ENCODE measurements around the gene RAB3A.
A peak's percentile ranks its signal among the peaks of the same experiment; 100 is the strongest.

RAB3A gene

DNA sequence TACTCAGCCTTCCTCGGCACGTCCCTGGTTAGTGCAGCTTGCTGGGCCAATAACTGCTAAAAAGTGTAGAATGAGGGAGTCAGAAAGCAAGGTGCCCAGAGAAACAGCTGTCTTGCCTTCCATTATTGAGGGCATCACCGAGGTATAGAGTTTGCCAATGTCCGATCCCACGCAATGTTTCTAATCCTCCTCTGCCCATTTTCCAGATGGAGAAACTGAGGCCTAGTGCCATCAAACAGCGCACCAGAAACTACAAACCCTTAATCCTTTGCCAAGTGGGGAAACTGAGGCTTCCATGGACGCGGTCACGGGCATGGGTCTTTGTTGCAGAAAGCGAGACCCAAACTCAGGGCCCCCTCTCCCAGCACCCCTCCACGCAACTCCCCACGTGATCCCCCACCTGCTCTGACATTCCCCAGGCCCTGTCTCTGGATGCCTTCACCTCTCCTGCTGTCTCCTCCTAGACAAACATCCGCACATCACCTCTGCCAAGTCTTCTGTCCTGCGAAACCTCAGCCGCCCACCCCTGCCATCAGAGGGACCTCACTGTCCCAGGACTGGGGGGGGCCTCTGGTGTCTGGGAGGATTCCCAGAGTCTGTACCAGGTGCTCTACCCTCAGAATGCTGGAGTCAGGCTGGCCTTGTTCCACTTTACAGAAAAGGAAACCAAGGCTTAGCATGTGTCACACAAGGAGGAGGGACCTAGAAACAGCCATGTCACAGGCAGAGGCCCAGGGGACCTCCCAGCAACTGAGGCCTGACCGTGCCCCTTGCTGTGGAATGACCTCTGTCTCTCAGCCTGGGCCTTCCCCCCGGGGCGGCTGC lies 23.3 kb upstream of the RAB3A start:
- Histone ChIP-seq H3K9ac (peak overlapping the region in 2 of 11 experiments; percentile 2 to 41; a peak in 1 of 22 replicates), H3K4me1 (peaks cover 47 to 78% (median 69%) of the 10 kb centered on the region in 10 experiments), H3K4me2 (peak overlapping the region; percentile 45 to 89 (median 85); a peak in 20 of 22 replicates)

DNA sequence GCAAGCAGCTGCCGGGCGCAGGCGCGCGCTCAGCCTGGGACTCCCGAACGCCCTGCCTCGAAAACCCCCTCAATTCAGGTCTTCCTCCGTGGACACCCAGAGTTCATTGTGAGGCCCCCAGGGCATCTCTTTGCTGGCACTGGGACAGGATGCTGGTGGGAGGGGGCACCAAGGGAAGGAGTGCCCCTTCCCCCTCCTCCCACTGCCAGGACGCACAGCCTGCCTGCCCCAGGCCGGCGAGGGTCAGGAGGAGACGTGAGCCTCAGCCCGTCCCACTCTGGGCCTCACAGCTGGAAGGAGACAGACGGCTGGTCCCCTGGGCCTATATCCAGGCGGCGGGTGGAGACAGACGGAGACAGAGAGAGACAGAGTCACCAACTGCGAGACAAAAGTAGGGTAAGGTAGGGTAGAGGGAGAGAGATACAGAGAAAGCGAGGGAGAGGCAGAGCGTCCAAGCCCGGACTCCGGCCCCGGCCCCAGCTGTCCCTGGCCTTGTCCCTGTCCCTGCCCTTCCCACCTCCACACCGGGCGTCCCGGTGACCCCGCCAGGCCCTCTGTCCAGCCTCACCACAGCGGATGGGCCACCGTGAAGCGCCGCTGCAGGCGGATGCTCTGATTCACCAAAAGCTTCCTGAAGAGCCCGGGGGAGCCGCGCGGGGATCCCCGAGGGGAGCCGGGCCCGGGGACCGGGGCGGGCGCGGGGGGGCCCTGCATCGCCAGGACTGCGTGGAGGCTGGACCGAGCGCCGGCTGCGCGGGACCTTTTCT lies 22.0 kb upstream of the RAB3A start, which contains the start of gene PDE4C:
Gene PDE4C (minus strand): TSS at position 737 of the 767 bp plus-strand sequence. CDS start 23 bp downstream, at position 714.
- Histone ChIP-seq H3K4me3 (peak within 1 kb of the TSS in 6 of 10 experiments; percentile 2 to 42 (median 25); a peak in 8 of 20 replicates), H3K36me3 (no peaks in the 10 kb centered on the region), H4K20me1 (peaks cover 0 to 17% (median 0%) of the 10 kb centered on the region in 11 experiments; a peak in 4 of 22 replicates), H3K27me3 (peaks cover 26 to 38% (median 36%) of the 10 kb centered on the region in 11 experiments), H3K9me3 (replicated peaks in 1 of 11) (peaks cover 0 to 12% (median 0%) of the 10 kb centered on the region in 11 experiments; a peak in 3 of 22 replicates), H3K4me1 (peaks cover 34 to 65% (median 56%) of the 10 kb centered on the region in 10 experiments), H3K27ac (peak within 1 kb of the TSS in 3 of 11 experiments; percentile 4 to 25 (median 7); a peak in 2 of 22 replicates), H3K4me2 (peak within 1 kb of the TSS; percentile 62 to 89 (median 85)), H3K9ac (peak within 1 kb of the TSS in 6 of 11 experiments; percentile 29 to 55 (median 48); a peak in 10 of 22 replicates)
- TF ChIP-seq Cebpa-rat (IDR thresholded peaks at IDR 0.05) = no peak

More for the DNA sequence above, 23.3 kb upstream of the RAB3A start:
- H3K27me3 ChIP-seq = peaks cover 26 to 38% (median 36%) of the 10 kb centered on the region in 11 experiments
- H3K9me3 ChIP-seq (replicated peaks in 1 of 11) = peaks cover 0 to 12% (median 0%) of the 10 kb centered on the region in 11 experiments; a peak in 3 of 22 replicates
- TF ChIP-seq Cebpa-rat (IDR thresholded peaks at IDR 0.05) = no peak
- peak overlapping the region in 2 of 11 experiments; percentile 4 to 18; a peak in 1 of 22 replicates for H3K27ac ChIP-seq
- H4K20me1 ChIP-seq = peaks cover 0 to 17% (median 0%) of the 10 kb centered on the region in 11 experiments; a peak in 4 of 22 replicates
- no peak overlapping the region for H3K4me3 ChIP-seq
- H3K36me3 ChIP-seq = no peaks in the 10 kb centered on the region

DNA sequence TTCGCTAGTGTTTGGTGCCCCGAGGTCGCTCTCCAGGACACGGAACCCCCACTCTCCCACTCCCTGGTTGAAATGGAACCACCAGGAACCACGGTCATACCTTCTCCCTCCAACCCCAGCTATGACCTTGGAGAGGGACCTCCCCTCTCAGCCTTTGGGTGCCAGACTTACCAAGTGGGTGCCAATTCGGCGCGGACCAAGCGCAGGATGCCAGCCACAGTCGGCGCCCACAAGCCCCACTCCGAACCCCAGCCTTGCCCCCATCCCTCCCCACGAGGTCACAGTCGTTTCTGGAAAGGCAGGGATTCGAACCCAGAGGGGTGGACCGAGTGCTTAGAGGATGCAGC lies 21.5 kb upstream of the RAB3A start:
- Histone ChIP-seq H3K9ac (peak overlapping the region in 4 of 11 experiments; percentile 39 to 55 (median 48); a peak in 5 of 22 replicates), H3K36me3 (no peaks in the 10 kb centered on the region), H3K9me3 (replicated peaks in 1 of 11) (peaks cover 0 to 12% (median 0%) of the 10 kb centered on the region in 11 experiments; a peak in 3 of 22 replicates), H3K4me1 (peaks cover 29 to 59% (median 51%) of the 10 kb centered on the region in 10 experiments), H3K4me2 (peak overlapping the region; percentile 62 to 89 (median 85)), H3K4me3 (peak overlapping the region in 3 of 10 experiments; percentile 41 to 42 (median 42); a peak in 4 of 20 replicates), H4K20me1 (peaks cover 0 to 17% (median 0%) of the 10 kb centered on the region in 11 experiments; a peak in 4 of 22 replicates), H3K27ac (0 out of 22 replicates have a peak overlapping the region, but pooled peaks of 1 of the 11 experiments have one; percentile 25), H3K27me3 (peaks cover 26 to 38% (median 36%) of the 10 kb centered on the region in 11 experiments)
- no peak for TF ChIP-seq Cebpa-rat (IDR thresholded peaks at IDR 0.05)

DNA sequence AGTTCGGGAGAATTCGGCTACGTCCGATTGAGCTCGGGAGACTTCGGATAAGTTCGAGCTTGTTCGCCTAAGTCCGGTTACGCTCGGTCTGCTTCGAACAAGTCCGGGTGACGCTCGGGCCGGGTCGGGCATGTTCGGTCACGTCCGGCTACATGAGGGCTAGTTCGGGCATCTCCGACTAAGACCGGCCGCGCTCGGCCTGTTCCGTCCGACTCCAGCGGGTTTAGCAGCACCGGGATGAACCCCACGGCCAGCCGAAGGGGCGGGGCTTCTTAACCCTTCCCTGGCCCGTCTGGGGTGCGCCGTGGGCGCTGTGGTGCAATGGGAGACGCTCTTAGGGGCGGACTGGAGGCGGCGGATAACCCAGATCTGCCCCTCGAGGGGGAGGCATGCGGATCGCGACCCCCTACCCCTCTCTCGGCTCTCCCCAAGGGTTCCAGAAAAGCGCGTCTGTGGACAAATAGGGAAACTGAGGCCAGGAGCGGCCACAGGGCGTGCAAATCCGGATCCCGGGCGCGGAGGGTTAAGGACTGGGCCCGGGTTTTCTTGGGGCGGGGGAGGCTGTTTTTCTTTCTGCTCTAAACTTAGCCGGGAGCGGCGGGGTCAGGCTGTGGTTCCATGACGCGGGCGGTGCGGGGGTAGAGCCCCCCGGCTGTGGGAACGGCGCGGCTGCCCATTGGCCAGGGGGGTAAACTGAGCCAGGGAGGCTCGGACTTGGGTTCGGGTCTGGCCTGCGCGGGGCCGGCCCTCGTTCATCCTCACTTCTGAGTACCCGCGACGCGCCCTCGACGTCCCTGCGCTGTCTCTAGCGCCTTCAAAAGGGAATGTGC lies 20.9 kb upstream of the RAB3A start:
- Histone ChIP-seq H3K27me3 (peaks cover 26 to 38% (median 36%) of the 10 kb centered on the region in 11 experiments), H3K9me3 (replicated peaks in 1 of 11) (peaks cover 0 to 12% (median 0%) of the 10 kb centered on the region in 11 experiments; a peak in 3 of 22 replicates), H3K4me3 (peak overlapping the region in 2 of 10 experiments; percentile 2 to 42; a peak in 4 of 20 replicates), H3K36me3 (no peaks in the 10 kb centered on the region), H3K4me2 (peak overlapping the region in 9 of 11 experiments; percentile 64 to 89 (median 85); a peak in 16 of 22 replicates), H4K20me1 (peaks cover 0 to 17% (median 0%) of the 10 kb centered on the region in 11 experiments; a peak in 4 of 22 replicates), H3K9ac (no peak overlapping the region; a peak in 4 of 22 replicates), H3K4me1 (peaks cover 26 to 53% (median 46%) of the 10 kb centered on the region in 10 experiments), H3K27ac (no peak overlapping the region; a peak in 1 of 22 replicates)
- no peak for TF ChIP-seq Cebpa-rat (IDR thresholded peaks at IDR 0.05)

DNA sequence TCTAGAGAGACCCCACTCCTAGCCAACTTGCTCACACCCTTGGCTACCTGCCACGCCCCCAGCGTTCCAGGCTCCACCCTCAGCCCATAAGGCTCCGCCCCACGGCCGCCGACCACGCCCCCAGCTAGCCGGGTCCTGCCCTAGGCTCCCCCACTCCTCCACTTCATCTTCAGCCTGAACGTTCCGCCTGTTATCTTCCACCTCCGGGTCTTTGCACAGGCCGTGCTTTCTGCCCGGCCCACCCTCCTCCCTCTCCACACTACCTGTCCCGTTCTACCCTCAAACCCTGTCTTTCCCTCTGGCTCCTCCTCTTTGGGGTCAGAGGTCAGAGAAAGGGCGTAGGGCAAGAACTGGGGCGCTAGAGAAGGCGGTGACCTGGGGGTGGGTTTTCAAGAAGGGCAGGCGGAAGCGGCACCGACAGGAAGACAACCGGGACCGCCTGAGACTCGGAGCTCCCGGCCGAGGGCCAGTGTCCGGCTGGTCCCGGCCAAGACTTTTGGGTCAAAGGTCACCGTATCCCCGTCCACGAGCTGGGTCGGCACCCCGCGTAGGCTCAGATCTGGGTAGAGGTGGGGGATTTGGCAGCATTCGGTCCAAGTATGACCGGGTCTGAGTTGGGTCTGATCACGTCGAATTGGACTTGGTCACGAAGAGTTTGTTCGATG lies 20.1 kb upstream of the RAB3A start:
- H3K36me3 ChIP-seq = no peaks in the 10 kb centered on the region; a peak in 1 of 22 replicates
- H4K20me1 ChIP-seq = peaks cover 0 to 17% (median 0%) of the 10 kb centered on the region in 11 experiments; a peak in 4 of 22 replicates
- H3K9ac ChIP-seq = no peak overlapping the region
- H3K4me2 ChIP-seq = peak overlapping the region in 7 of 11 experiments; percentile 64 to 89 (median 86); a peak in 10 of 22 replicates
- peaks cover 0 to 12% (median 0%) of the 10 kb centered on the region in 11 experiments; a peak in 3 of 22 replicates for H3K9me3 ChIP-seq (replicated peaks in 1 of 11)
- peaks cover 26 to 50% (median 45%) of the 10 kb centered on the region in 10 experiments for H3K4me1 ChIP-seq
- no peak for TF ChIP-seq Cebpa-rat (IDR thresholded peaks at IDR 0.05)
- H3K27ac ChIP-seq = no peak overlapping the region
- no peak overlapping the region for H3K4me3 ChIP-seq
- peaks cover 26 to 38% (median 36%) of the 10 kb centered on the region in 11 experiments for H3K27me3 ChIP-seq

DNA sequence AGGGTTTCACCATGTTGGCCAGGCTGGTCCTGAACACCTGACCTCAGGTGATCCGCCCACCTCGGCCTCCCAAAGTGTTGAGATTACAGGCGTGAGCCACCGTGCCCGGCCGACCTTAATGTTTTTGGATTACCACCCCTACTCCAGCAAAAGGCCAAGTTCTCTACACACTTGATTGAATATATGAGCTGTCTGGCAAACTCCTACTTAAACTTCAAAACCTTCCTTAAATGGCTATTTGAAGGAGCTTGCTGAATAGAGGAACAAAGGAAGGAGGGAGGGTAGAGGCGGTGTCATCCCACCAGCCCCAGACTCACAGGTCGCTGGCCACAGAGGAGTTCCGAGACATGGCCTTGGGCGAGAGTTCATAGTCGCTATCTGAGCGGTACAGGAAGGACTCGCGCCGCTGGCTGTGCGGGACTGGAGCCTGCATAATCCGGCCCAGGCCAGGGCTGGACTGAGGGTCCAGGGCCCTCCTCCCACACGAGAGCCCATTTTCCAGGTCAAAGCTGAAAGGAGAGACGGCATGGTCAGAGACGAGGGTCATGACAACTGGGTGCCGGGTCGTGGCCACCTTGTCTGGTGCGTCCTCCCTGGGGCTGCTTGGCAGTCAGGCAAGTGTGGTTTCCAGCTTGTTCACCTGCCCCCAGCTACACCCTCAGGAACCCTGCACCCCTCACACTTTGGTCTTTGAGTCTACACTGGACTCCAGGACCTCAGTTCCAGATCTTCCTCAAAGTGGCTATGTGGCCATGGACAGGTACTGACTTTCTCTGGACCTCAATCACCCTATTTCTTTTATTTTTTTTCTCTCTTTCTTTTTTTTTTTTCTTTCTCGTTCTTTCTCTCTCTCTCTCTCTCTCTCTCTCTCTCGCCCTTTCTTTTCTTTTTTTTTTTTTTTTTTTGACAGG lies 18.2 kb upstream of the RAB3A start:
- Histone ChIP-seq H3K9me3 (replicated peaks in 1 of 11) (peaks cover 0 to 12% (median 0%) of the 10 kb centered on the region in 11 experiments; a peak in 3 of 22 replicates), H3K27me3 (peaks cover 26 to 38% (median 36%) of the 10 kb centered on the region in 11 experiments), H4K20me1 (peaks cover 0 to 17% (median 0%) of the 10 kb centered on the region in 11 experiments; a peak in 4 of 22 replicates), H3K4me2 (no peak overlapping the region), H3K4me1 (peaks cover 18 to 33% (median 29%) of the 10 kb centered on the region in 10 experiments), H3K9ac (no peak overlapping the region), H3K4me3 (no peak overlapping the region), H3K36me3 (no peaks in the 10 kb centered on the region; a peak in 2 of 22 replicates), H3K27ac (no peak overlapping the region)
- TF ChIP-seq Cebpa-rat (IDR thresholded peaks at IDR 0.05) = no peak
